ENCODE results near the gene TMBIM6. TPM values are rescaled to one million over a fixed set of nuclear protein-coding genes. Genes with fewer than 3 reads are reported as not detected.
A peak's percentile ranks its signal among the peaks of the same experiment; 100 is the strongest.

Gene TMBIM6
- total and polyA plus RNA-seq, 9 of the 15 experiments (the other 6 are each of a cell fraction or from before 2014, with no cell fraction given): 147 to 1,288 (median 352) TPM

- no peak for ATAC-seq
- Histone ChIP-seq H3K4me2 (ENCODE audit: insufficient read depth, low read length) (no peak overlapping the region), H3K9me1 (ENCODE audit: control insufficient read depth, insufficient read depth, low read length) (no peaks in the 10 kb centered on the region), H3K9ac (ENCODE audit: insufficient read depth in 1 of 2, low read depth in 2 of 2, low read length in 2 of 2) (peak overlapping the region in 1 of 2 experiments; percentile 11; a peak in 1 of 4 replicates), H3K4me1 (replicated peaks in 1 of 2; ENCODE audit: control insufficient read depth in 2 of 2, insufficient read depth in 2 of 2, low read length in 2 of 2) (no peaks in the 10 kb centered on the region), H4K20me1 (replicated peaks; ENCODE audit: control insufficient read depth, insufficient read depth, low read length) (0 out of 2 replicates have a peak, but pooled peaks cover 4% of the 10 kb centered on the region), H3K36me3 (ENCODE audit: control insufficient read depth, insufficient read depth, low read length) (peaks cover 71% of the 10 kb centered on the region), H3K9me3 (replicated peaks; ENCODE audit: control insufficient read depth, insufficient read depth, low read depth, low read length) (no peaks in the 10 kb centered on the region), H3K27ac (ENCODE audit: extremely low read depth, low read depth, low read length) (no peak overlapping the region), H3K79me2 (ENCODE audit: control insufficient read depth, insufficient read depth, low read length) (no peaks in the 10 kb centered on the region), H3K27me3 (ENCODE audit: control insufficient read depth in 2 of 2, insufficient read depth in 2 of 2, low read length in 2 of 2) (no peaks in the 10 kb centered on the region), H3K4me3 (no peak overlapping the region), H2AFZ (ENCODE audit: low read depth, low read length) (no peak overlapping the region)
- TF ChIP-seq RBFOX2 (IDR thresholded peaks at IDR 0.05; ENCODE audit: low read depth, low read length) (0 out of 2 replicates have a peak, but pooled peaks have one; percentile 26), POLR2G (IDR thresholded peaks at IDR 0.05; ENCODE audit: low read depth, low read length) (0 out of 2 replicates have a peak, but pooled peaks have one; percentile 17), SRSF7 (optimal IDR thresholded peaks at IDR 0.05; ENCODE audit: low read depth, low read length) (no peak)
- DNase-seq (ENCODE audit: extremely low read depth in 1 of 4, low spot score in 3 of 4): no peak
- BruUV-seq (replicated peaks): no TSS peak
- CTCF ChIA-PET (ENCODE audit: low intra/inter-chr PET ratio): interaction anchor here (0.8 to 3.3 kb wide), 3 partner anchors 76 to 127 kb away, joined by 3 to 26 read pairs (median 3); no protein-coding TSS in a partner anchor
- in situ Hi-C loops (cut with MboI): no loop called here
- FAIRE-seq: no peak
- POLR2A ChIA-PET: interaction anchor here (0.7 to 4.6 kb wide), 9 partner anchors 8 to 123 kb away, joined by 3 to 22 read pairs (median 3); partner anchors contain the start of genes BCDIN3D and TMBIM6
- WGBS (ENCODE audit: insufficient coverage, low coverage, missing lambda C conversion rate): 88% methylated on average over 5 of the region's 5 CpGs
- intact Hi-C loops (cut with micrococcal nuclease): no loop called here
These were observed 21.1 kb downstream of the TMBIM6 start for GRCh38 chr12:49762468-49762847.

- BruUV-seq (replicated peaks): no TSS peak
- ATAC-seq (peak; percentile 77), DNase-seq (ENCODE audit: extremely low read depth in 1 of 4, low spot score in 3 of 4) (peak; percentile 68 to 76 (median 71)), FAIRE-seq (peak; percentile 6)
- Histone ChIP-seq H4K20me1 (replicated peaks; ENCODE audit: control insufficient read depth, insufficient read depth, low read length) (0 out of 2 replicates have a peak, but pooled peaks cover 4% of the 10 kb centered on the region), H3K4me3 (no peak overlapping the region), H3K27ac (ENCODE audit: extremely low read depth, low read depth, low read length) (no peak overlapping the region), H3K9ac (ENCODE audit: insufficient read depth in 1 of 2, low read depth in 2 of 2, low read length in 2 of 2) (no peak overlapping the region), H3K9me1 (ENCODE audit: control insufficient read depth, insufficient read depth, low read length) (no peaks in the 10 kb centered on the region), H3K27me3 (ENCODE audit: control insufficient read depth in 2 of 2, insufficient read depth in 2 of 2, low read length in 2 of 2) (no peaks in the 10 kb centered on the region), H3K4me1 (replicated peaks in 1 of 2; ENCODE audit: control insufficient read depth in 2 of 2, insufficient read depth in 2 of 2, low read length in 2 of 2) (no peaks in the 10 kb centered on the region), H3K4me2 (ENCODE audit: insufficient read depth, low read length) (no peak overlapping the region), H3K9me3 (replicated peaks; ENCODE audit: control insufficient read depth, insufficient read depth, low read depth, low read length) (no peaks in the 10 kb centered on the region), H3K79me2 (ENCODE audit: control insufficient read depth, insufficient read depth, low read length) (no peaks in the 10 kb centered on the region), H3K36me3 (ENCODE audit: control insufficient read depth, insufficient read depth, low read length) (peaks cover 65% of the 10 kb centered on the region), H2AFZ (ENCODE audit: low read depth, low read length) (no peak overlapping the region)
- WGBS (ENCODE audit: insufficient coverage, low coverage, missing lambda C conversion rate): 42% methylated on average over 8 of the region's 8 CpGs
- ChIA-PET CTCF (ENCODE audit: low intra/inter-chr PET ratio) (interaction anchor here (0.8 to 3.3 kb wide), 3 partner anchors 75 to 128 kb away, joined by 3 to 26 read pairs (median 3); no protein-coding TSS in a partner anchor), POLR2A (interaction anchor here (0.6 to 4.6 kb wide), 7 partner anchors 10 to 359 kb away, joined by 3 to 22 read pairs (median 3); partner anchors contain the start of gene TMBIM6)
- in situ Hi-C loops (cut with MboI): no loop called here
- intact Hi-C loops (cut with micrococcal nuclease): no loop called here
- no peak for TF ChIP-seq ASH1L (IDR thresholded peaks at IDR 0.05; ENCODE audit: borderline replicate concordance, low read depth, partially characterized antibody)
- no peak for TF ChIP-seq TCF7 (IDR thresholded peaks at IDR 0.05; ENCODE audit: borderline replicate concordance)
- TF ChIP-seq MXD1 (CRISPR knock-in tag; IDR thresholded peaks at IDR 0.05; ENCODE audit: borderline replicate concordance, poor library complexity, severe bottlenecking): no peak
- no peak for TF ChIP-seq ZNF445 (CRISPR knock-in tag; IDR thresholded peaks at IDR 0.05; ENCODE audit: low read depth)
- no peak for TF ChIP-seq ZNF347 (CRISPR knock-in tag; IDR thresholded peaks at IDR 0.05; ENCODE audit: low read depth)
- no peak for TF ChIP-seq E2F1 (CRISPR knock-in tag; IDR thresholded peaks at IDR 0.05)
- TF ChIP-seq TAF7 (tag; IDR thresholded peaks at IDR 0.05): no peak
These were observed 21.7 kb downstream of the TMBIM6 start for GRCh38 chr12:49763006-49763591.

Measured in K562 (cell line).